Peyer's patch (tissue), 4 donors: Measurements from ENCODE around the gene SH3GL1.

Source experiments
- CTCF ChIP-seq, 6 experiments: fragments of 450-650 bp in 4 of 6; fragments of 200-600 bp in 2 of 6; sonication (generic) in 1 of 6; IDR thresholded peaks; one replicate each; pipeline ENCODE4 v1.5.1; 2017 to 2019; ENCODE audit warnings: antibody characterized with exemption in 6 of 6, mild to moderate bottlenecking in 3 of 6, moderate library complexity in 1 of 6
- POLR2A ChIP-seq, 2 donors: fragments of 450-650 bp; IDR thresholded peaks; one replicate each; pipeline ENCODE4 v1.5.1; 2017; ENCODE audit warnings: antibody characterized with exemption in 2 of 2, mild to moderate bottlenecking in 2 of 2, moderate library complexity in 2 of 2

GRCh38 chr19:4322942-4323665 is 77.2 kb downstream of the SH3GL1 start:
- TF ChIP-seq CTCF (IDR thresholded peaks at IDR 0.05) (no peak), POLR2A (IDR thresholded peaks at IDR 0.05) (no peak)
